ENCODE data around the gene TBCK.

The TBCK gene

GRCh38 chr4:106105697-106106096, 210.3 kb downstream of the TBCK start:
- DNase-seq, result no peak

GRCh38 chr4:106104276-106104675, 211.7 kb downstream of the TBCK start:
- no peak for DNase-seq

DNA sequence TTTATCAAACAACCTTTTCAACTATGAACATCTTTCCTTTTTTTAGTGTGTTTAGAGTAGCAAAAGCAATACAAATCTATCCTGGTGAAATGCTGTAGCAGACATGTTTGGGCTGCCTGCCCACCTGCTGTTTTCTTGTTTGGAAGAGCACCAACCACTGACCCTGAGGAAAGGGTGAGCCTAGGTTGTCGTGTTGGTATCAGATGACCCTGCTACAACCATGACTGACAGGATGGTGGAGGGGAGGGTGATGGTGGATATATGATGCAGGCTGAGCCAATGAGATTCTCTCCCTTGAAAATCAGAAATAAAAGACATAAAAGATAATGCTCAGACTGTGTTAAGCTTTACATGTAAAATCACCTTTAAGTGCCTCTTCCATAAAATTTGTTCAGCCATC, 219.6 kb downstream of the TBCK start:
- DNase-seq, result no peak

DNA sequence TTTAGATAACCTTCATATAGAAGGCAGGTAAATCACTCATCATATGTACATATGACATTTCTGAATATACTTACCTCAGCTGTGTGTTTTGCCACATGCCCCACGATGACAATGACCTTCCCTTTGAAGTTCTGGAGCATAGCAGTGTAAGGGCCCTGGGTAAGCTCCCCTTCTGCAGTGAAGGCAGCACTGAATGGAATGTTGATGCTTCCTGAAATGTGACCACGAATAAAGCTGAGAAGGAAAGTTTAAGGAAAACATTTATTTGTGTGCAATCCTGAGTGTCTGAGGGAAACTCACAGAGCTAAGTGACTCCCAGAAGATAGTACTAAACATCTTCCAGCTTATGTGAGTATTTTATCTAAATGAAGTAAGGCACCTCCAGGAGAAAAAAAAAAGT, 220.6 kb downstream of the TBCK start:
- DNase-seq, result no peak

- DNase-seq, result no peak
Measured at GRCh38 chr4:106092361-106093040, 223.5 kb downstream of the TBCK start.

GRCh38 chr4:106090826-106091225, 225.2 kb downstream of the TBCK start:
- DNase-seq, result no peak

- DNase-seq, result no peak
Measured at GRCh38 chr4:106083065-106083464, 232.9 kb downstream of the TBCK start.

- DNase-seq, result no peak
Measured at GRCh38 chr4:106080376-106080775, 235.6 kb downstream of the TBCK start.

DNA sequence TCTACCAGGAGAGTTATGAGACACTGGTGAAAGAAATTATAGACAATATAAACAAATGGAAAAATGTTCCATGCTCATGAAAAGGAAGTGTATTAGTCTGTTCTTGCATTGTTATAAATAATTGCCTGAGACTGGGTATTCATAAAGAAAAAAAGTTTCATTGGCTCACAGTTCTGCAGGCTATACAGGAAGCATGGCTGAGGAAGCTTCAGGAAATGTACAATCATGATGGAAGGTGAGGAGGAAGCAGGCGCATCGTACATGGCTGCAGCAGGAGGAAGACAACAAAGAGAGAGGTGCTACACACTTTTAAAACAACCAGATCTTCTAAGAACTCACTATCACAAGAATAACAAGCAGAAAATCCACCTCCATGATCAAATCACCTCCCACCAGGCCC, 236.4 kb downstream of the TBCK start:
- no peak for DNase-seq

DNA sequence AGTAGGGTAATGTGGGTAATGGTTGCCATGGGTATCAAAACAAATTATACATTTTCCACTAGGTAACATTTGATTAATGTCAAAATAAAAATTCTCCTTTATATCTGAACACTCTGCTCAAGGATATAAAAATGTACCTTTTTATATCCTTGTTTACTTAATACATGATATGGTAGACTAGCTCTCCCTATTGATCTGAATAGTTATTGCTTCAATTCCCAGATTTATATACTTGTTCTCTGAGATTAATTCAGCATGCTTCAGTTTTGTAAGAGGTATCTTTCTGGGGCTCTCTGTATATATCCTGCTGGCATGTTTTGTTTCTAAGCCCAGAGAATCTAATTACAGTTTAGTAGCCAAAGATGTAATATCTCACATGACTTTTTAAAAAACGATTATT, 251.0 kb downstream of the TBCK start:
- DNase-seq, result no peak

DNA sequence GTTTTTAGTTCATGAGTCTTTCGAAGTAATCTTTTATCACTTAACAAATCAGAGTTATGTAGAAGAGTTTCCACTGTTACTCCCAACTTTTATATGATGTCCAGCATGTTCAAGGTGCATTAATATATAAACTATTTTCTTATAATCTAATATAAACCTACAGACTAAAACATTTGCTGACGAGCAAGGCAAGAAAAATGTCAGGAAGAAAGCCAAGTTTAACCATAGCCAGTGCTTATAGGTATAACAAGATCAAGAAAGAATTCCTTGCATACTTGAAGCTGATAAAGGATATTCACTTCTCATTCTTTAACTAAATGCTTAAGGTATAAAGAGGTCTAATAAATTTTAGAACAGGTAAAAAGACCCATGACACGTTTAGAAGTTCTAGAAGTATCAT, 253.0 kb downstream of the TBCK start:
- DNase-seq, result no peak

- no peak for DNase-seq
Measured at GRCh38 chr4:106062452-106062875, 253.5 kb downstream of the TBCK start.

DNA sequence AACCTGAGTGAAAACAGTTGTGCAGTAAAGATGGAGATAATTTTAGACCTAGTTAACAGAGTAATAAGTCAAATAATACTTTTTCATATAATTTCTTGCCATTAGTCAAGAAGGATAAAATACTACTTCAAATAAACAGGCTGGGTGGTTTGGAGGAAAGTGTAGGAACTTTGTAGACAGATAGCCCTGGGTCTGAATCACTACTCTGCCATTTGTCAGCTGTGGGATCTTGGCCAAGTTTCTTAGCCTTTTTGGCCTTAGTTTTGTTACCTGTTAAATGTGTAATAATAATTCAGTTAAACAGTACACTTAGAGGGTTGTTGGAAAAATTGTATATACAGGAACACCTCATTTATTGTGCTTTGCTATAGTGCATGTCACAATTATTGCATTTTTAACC, 257.1 kb downstream of the TBCK start:
- DNase-seq, result no peak

DNA sequence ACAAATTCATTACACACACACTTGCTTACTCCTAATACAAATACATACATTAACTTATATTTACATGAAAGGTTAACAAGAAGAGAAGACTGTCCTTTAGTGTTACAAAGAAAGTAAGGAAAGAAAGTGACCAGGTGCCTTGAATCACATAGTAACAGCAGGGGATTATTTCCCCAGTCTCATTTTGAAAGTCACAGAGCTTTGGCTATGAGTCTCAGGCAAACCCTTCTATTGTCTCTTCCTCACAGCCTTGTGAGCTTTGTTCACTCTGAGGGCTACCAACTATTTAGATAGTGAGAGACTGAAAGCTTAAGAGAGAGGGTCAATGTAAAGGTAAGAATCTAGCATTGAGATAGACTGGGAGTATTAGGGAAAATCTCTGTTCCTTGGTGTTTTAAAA, 259.1 kb downstream of the TBCK start:
- no peak for DNase-seq

- no peak for DNase-seq
Measured at GRCh38 chr4:106051514-106051913, 264.5 kb downstream of the TBCK start.

DNA sequence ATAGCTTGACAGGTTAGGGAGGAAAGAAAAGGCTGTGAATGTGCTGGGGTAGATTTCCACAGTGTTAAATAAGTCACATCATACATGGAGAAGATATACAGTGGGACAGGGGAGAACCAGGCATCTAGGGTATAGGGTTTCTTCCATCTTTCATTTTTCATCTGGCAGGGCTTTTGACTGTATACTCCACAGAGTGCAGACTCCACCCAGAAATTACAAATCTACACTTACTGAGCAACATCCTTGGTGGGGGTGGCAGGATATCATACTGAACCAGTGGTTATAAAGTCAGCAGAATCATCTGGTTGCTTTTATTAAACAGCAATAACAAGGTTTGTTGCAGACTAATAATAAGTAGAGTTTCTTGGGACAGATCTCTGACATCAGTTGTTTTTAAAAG, 266.5 kb downstream of the TBCK start:
- no peak for DNase-seq

DNA sequence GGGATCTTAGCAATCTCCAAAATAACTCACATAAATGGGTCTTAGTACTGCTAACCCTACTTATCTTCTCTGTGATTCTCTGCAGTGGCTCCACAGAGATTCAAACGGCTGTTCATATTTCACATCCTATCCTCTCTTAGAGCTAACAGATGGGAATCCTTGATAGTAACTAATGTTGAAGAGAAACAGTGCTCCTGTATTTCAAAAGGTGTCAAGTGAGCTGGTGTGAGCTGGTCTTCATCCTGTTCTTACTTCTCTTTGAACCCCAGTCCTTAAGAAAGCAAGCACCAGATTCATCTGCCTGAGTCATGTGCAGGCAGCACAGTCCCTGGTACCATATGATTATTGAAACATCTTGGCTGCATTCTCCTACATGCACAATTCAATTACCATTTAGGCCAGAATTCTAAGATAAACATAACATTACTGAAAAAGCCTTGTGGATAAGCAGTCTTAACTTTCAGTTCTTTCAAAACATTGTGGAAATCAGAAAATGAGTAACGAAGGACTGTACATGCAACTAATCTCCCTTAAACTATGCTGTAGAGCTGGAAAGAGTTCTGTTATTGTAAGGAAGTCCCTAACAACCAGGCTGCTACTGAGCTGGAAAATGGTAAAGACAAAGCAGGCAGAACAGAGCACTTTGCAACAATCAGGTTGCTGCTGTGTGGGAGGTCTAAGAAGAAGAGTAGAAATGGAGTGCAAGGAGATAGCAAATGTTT, 267.6 kb downstream of the TBCK start:
- DNase-seq, result no peak

DNA sequence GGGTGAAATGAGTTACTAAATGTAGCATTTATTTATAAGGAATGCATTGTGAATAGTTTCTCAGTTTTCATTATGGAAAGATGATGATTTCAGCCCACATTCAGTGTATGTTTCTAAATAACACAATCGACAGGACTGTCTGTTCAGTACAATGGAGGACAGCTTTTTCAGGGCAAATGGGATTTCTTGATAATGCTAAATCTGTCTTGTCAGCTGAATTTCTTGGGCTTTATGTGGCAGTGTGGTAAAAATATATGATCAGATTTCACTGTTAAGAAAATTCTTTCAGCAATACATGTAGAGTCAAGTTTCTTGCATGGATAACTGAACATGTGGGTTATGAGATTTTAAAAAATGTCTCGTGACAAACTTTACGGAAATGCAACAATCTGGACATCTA, 269.9 kb downstream of the TBCK start:
- DNase-seq, result no peak

DNA sequence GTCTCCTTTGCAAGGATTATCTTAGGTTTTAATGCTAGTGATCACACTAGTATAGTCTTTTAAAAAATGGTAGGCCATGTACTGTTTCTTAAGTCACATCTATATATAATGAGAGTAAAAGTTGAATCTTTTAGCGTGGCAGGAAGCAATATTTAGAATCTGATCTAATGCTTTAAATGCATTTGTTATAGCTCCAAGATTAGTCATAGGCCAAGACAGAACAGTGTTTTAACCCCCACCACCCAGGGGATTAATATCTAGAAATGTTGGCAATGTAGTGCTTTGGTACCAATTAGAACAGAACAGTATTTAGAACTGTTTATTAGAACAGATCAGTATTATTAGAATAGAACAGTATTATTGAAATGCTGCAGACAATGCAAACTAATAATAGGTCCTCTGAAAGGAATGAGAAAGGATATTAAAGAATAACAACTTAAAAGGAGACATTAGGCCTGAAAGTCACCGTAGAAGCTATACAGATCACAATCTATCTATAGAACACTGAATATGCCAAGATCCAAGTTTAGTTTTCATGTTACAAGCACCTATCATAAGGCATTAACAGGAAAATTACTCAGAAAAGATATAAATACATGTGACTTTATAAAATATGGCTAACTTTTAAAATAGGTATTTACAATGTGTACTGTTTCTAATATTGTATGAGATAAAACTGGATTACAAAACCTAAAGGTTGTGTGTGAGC, 274.6 kb downstream of the TBCK start:
- no peak for DNase-seq

GRCh38 chr4:106039796-106040195, 276.2 kb downstream of the TBCK start:
- DNase-seq, result no peak

- DNase-seq, result no peak
Measured at GRCh38 chr4:106038908-106039307, 277.1 kb downstream of the TBCK start.

- DNase-seq, result no peak
Measured at GRCh38 chr4:106038012-106038411, 278.0 kb downstream of the TBCK start.

- no peak for DNase-seq
Measured at GRCh38 chr4:106036848-106037247, 279.2 kb downstream of the TBCK start.

DNA sequence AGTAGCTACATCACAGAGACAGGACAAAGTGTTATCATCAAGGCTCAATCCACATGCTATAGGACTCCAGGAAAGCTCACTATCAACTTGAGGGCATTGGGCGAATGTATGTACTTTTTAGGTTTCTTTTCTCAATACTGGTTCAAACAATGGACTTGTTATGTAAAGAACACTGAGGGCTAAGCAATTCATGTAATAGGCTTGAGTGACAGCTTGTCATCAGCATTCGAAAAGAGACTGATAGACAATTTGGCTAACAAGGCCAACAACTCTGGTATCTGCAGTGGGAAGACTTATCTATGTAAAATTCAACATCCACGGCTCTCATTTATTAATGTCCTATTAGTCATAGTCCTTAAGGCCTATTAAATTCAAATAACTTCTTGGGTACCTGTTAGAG, 279.7 kb downstream of the TBCK start:
- no peak for DNase-seq

Measured in NCI-H1436 (cell line).